GM12878 (cell line): ENCODE results near the gene CFAP90. TPM values are rescaled to one million over a fixed set of nuclear protein-coding genes. Genes with fewer than 3 reads are reported as not detected.
A peak's percentile ranks its signal among the peaks of the same experiment; 100 is the strongest.

Experiments used
- ASH2L ChIP-seq: fragments of 300-600, 200-600 bp; sonication (generic); IDR thresholded peaks from 2 replicates; pipeline ENCODE4 v1.6.1; 2017; ENCODE audit warnings: low read depth, mild to moderate bottlenecking, borderline replicate concordance
- ATF2 ChIP-seq: IDR thresholded peaks from 2 replicates; pipeline ENCODE4 v1.6.1; 2012; ENCODE audit warnings: low read length, inconsistent platforms
- BHLHE40 ChIP-seq, 2 experiments: fragments of 450-650 bp in 1 of 2; IDR thresholded peaks; 2 replicates each; pipeline ENCODE4 v1.6.1; 2011 to 2017; ENCODE audit warnings: low read depth in 2 of 2, borderline replicate concordance in 1 of 2, improper control_type of control experiment in 1 of 2, low read length in 1 of 2, mild to moderate bottlenecking in 1 of 2
- CHD2 ChIP-seq: IDR thresholded peaks from 2 replicates; pipeline ENCODE4 v1.6.1; 2011; ENCODE audit warnings: low read depth, low read length, improper control_type of control experiment, borderline replicate concordance
- CREB1 ChIP-seq: IDR thresholded peaks from 2 replicates; pipeline ENCODE4 v1.6.1; 2012; ENCODE audit warnings: low read depth, mild to moderate bottlenecking, inconsistent platforms
- DPF2 ChIP-seq: fragments of 450-650 bp; IDR thresholded peaks from 2 replicates; pipeline ENCODE4 v1.6.1; 2017; ENCODE audit warnings: mild to moderate bottlenecking
- ELK1 ChIP-seq: IDR thresholded peaks from 2 replicates; pipeline ENCODE4 v1.6.1; 2012; ENCODE audit warnings: low read depth, low read length, improper control_type of control experiment
- EP300 ChIP-seq, 2 experiments: fragments of 150-350 bp in 1 of 2; IDR thresholded peaks; 2 replicates each; pipeline ENCODE4 v1.6.1; 2011 to 2012; ENCODE audit warnings: low read depth in 2 of 2, low read length in 2 of 2, borderline replicate concordance in 1 of 2, improper control_type of control experiment in 1 of 2, inconsistent platforms in 1 of 2; ENCODE audit not compliant: control insufficient read depth in 1 of 2
- FOS ChIP-seq: IDR thresholded peaks from 3 replicates; pipeline ENCODE4 v1.6.1; 2011; ENCODE audit warnings: borderline replicate concordance; ENCODE audit not compliant: insufficient read length; ENCODE audit errors: extremely low read depth
- FOXK2 ChIP-seq: fragments of 450-650 bp; IDR thresholded peaks from 2 replicates; pipeline ENCODE4 v1.6.1; 2017; ENCODE audit warnings: mild to moderate bottlenecking, moderate library complexity
- HCFC1 ChIP-seq: fragments of 150-350 bp; IDR thresholded peaks from 2 replicates; pipeline ENCODE4 v1.6.1; 2014; ENCODE audit warnings: low read length
- LARP7 ChIP-seq: fragments of 450-650 bp; IDR thresholded peaks from 2 replicates; pipeline ENCODE4 v1.6.1; 2017; ENCODE audit warnings: mild to moderate bottlenecking
- MXI1 ChIP-seq: fragments of 150-350 bp; IDR thresholded peaks from 2 replicates; pipeline ENCODE4 v1.6.1; 2011; ENCODE audit warnings: low read depth, mild to moderate bottlenecking, inconsistent platforms, low read length, improper control_type of control experiment
- MYC ChIP-seq: IDR thresholded peaks from 2 replicates; pipeline ENCODE4 v1.6.1; 2011; ENCODE audit warnings: mild to moderate bottlenecking, low read length, moderate library complexity, inconsistent platforms; ENCODE audit not compliant: insufficient read depth, insufficient replicate concordance, insufficient read length, severe bottlenecking
- NBN ChIP-seq: fragments of 450-650 bp; IDR thresholded peaks from 2 replicates; pipeline ENCODE4 v1.6.1; 2016
- NFYB ChIP-seq: IDR thresholded peaks from 2 replicates; pipeline ENCODE4 v1.6.1; 2011; ENCODE audit warnings: low read depth, mild to moderate bottlenecking, low read length, improper control_type of control experiment, moderate library complexity; ENCODE audit not compliant: insufficient read depth
- PAX5 ChIP-seq: IDR thresholded peaks from 2 replicates; pipeline ENCODE4 v1.6.1; 2011; ENCODE audit warnings: low read depth, low read length, borderline replicate concordance
- PKNOX1 ChIP-seq: fragments of 450-650 bp; IDR thresholded peaks from 2 replicates; pipeline ENCODE4 v1.6.1; 2016; ENCODE audit warnings: mild to moderate bottlenecking
- PML ChIP-seq: IDR thresholded peaks from 2 replicates; pipeline ENCODE4 v1.6.1; 2012; ENCODE audit warnings: low read length, inconsistent platforms
- POLR2AphosphoS5 ChIP-seq: IDR thresholded peaks from 2 replicates; pipeline ENCODE4 v1.6.1; 2011; ENCODE audit warnings: mild to moderate bottlenecking, low read length, inconsistent platforms
- POU2F2 ChIP-seq: IDR thresholded peaks from 3 replicates; pipeline ENCODE4 v1.6.1; 2011; ENCODE audit warnings: low read depth, mild to moderate bottlenecking, low read length, borderline replicate concordance
- SP1 ChIP-seq: IDR thresholded peaks from one replicate; pipeline ENCODE4 v1.6.1; 2011; ENCODE audit warnings: low read depth, low read length
- TCF12 ChIP-seq: IDR thresholded peaks from 2 replicates; pipeline ENCODE4 v1.6.1; 2011; ENCODE audit warnings: low read depth, mild to moderate bottlenecking, low read length
- ZBTB11 ChIP-seq: fragments of 450-650 bp; formaldehyde crosslinking; IDR thresholded peaks from 2 replicates; pipeline ENCODE4 v1.5.0; 2022; ENCODE audit warnings: mild to moderate bottlenecking, missing genetic modification characterization
- polyA plus RNA-seq, 11 experiments: library from polyadenylated mRNA; depleted of rRNA in 4 of 11; unstranded in 6 of 11; stranded (reverse) in 5 of 11; fragments of >200 nt; fragmentation: Nextera tagmentation in 4 of 11; fragmentation: Illumina TruSeq in 1 of 11; extraction: Ambion mirVana in 4 of 11; extraction: Trizol in 1 of 11; gene quantifications; 1 replicate in 1 of 11; 2 replicates in 10 of 11; pipeline versions ENCODE4 v1.2.1 to v1.2.3, GENCODE V29; 2011 to 2016; ENCODE audit warnings: inconsistent platforms in 2 of 11, missing spikeins in 2 of 11, low read depth in 1 of 11
- total RNA-seq, 4 experiments: library from RNA; depleted of rRNA in 3 of 4; stranded (reverse); fragments of >200 nt in 3 of 4; fragmentation: Illumina TruSeq in 1 of 4; extraction: Trizol in 1 of 4; gene quantifications; 2 replicates each; pipeline versions ENCODE4 v1.2.1 to v1.2.3, GENCODE V29; 2013 to 2021

Gene CFAP90
- total and polyA plus RNA-seq, 10 of the 15 experiments (the other 5 are each of a cell fraction or from before 2014, with no cell fraction given), result not detected

- TF ChIP-seq ZBTB11 (CRISPR knock-in tag), result no peak
- TF ChIP-seq POLR2AphosphoS5, result peak; percentile 92
- TF ChIP-seq ASH2L, result no peak
- peak; percentile 96 for TF ChIP-seq NFYB
- TF ChIP-seq ATF2, result no peak
- TF ChIP-seq MXI1, result peak; percentile 80
- peak; percentile 62; the same call in 2 of the 3 replicates for TF ChIP-seq POU2F2
- TF ChIP-seq PML, result 0 out of 2 replicates have a peak, but pooled peaks have one; percentile 36
- no peak for TF ChIP-seq FOXK2
- TF ChIP-seq CHD2, result peak; percentile 89
- no peak for TF ChIP-seq ELK1
- TF ChIP-seq FOS, result peak; percentile 71
- peak; percentile 46 for TF ChIP-seq LARP7
- peak; percentile 98 for TF ChIP-seq SP1
- TF ChIP-seq PKNOX1, result peak; percentile 50
- TF ChIP-seq BHLHE40 (IDR thresholded peaks at IDR 0.05; ENCODE audit: borderline replicate concordance in 1 of 2, low read depth in 2 of 2, low read length in 1 of 2), result peak in 1 of 2 experiments; percentile 68; a peak in 2 of 4 replicates
- TF ChIP-seq NBN, result 0 out of 2 replicates have a peak, but pooled peaks have one; percentile 60
- TF ChIP-seq DPF2, result 0 out of 2 replicates have a peak, but pooled peaks have one; percentile 43
- peak; percentile 68 for TF ChIP-seq MYC
- no peak for TF ChIP-seq EP300 (IDR thresholded peaks at IDR 0.05; ENCODE audit: borderline replicate concordance in 1 of 2, control insufficient read depth in 1 of 2, low read depth in 2 of 2, low read length in 2 of 2)
- peak; percentile 49; the same call in 1 of the 2 replicates for TF ChIP-seq HCFC1
- TF ChIP-seq PAX5, result 0 out of 2 replicates have a peak, but pooled peaks have one; percentile 39
- TF ChIP-seq CREB1, result peak; percentile 95
- peak; percentile 51; the same call in 1 of the 2 replicates for TF ChIP-seq TCF12
Measured at GRCh38 chr5:7868773-7869473, 18.0 kb upstream of the CFAP90 start, which contains the start of the genes FASTKD3 and MTRR (continued).
